DND-41 (cell line): ENCODE results near the gene SLC35A4.
A peak's percentile ranks its signal among the peaks of the same experiment; 100 is the strongest.

ENCODE experiments used
- ATAC-seq: fragments of 200-7000 bp; cut with Tn5 transposase; 3 replicates; pipeline ENCODE4 v1.9.1; 2021; ENCODE audit warnings: low read depth; ENCODE audit not compliant: insufficient read depth
- DNase-seq: peaks from one replicate; pipeline ENCODE4 v3.0.0-alpha.2; 2020
- H2AFZ ChIP-seq: 2 replicates; pipeline ENCODE4 v1.6.0; 2012; ENCODE audit warnings: low read depth, low read length
- H3K27ac ChIP-seq: 2 replicates; pipeline ENCODE4 v1.5.1; 2012; ENCODE audit warnings: low read length, inconsistent platforms
- H3K27me3 ChIP-seq: fragments of 200-600 bp; sonication (generic); 2 replicates; pipeline ENCODE4 v1.6.0; 2012; ENCODE audit warnings: low read length, mild to moderate bottlenecking, inconsistent platforms; ENCODE audit not compliant: insufficient read depth, poor library complexity
- H3K36me3 ChIP-seq: 2 replicates; pipeline ENCODE4 v1.5.1; 2012; ENCODE audit warnings: low read length, inconsistent platforms; ENCODE audit not compliant: insufficient read depth
- H3K4me1 ChIP-seq: 2 replicates; pipeline ENCODE4 v1.5.1; 2012; ENCODE audit warnings: mild to moderate bottlenecking, low read length; ENCODE audit not compliant: insufficient read depth
- H3K4me2 ChIP-seq: 2 replicates; pipeline ENCODE4 v1.6.0; 2012; ENCODE audit warnings: mild to moderate bottlenecking, moderate library complexity, low read length, inconsistent platforms; ENCODE audit not compliant: insufficient read depth
- H3K4me3 ChIP-seq, 2 experiments: fragments of 200-600 bp in 1 of 2; shearing (Covaris generic) in 1 of 2; 2 replicates each; pipeline ENCODE4 v1.5.1; 2012 to 2016; ENCODE audit warnings: inconsistent platforms in 2 of 2, low read length in 2 of 2, mild to moderate bottlenecking in 2 of 2, low read depth in 1 of 2, moderate library complexity in 1 of 2
- H3K79me2 ChIP-seq: 2 replicates; pipeline ENCODE4 v1.6.0; 2012; ENCODE audit warnings: low read length, inconsistent platforms; ENCODE audit not compliant: insufficient read depth
- H3K9ac ChIP-seq: 2 replicates; pipeline ENCODE4 v1.6.0; 2012; ENCODE audit warnings: low read depth, mild to moderate bottlenecking, inconsistent platforms, low read length, moderate library complexity
- H3K9me3 ChIP-seq: 2 replicates; pipeline ENCODE4 v1.5.1; 2012; ENCODE audit warnings: low read length, moderate library complexity, mild to moderate bottlenecking, inconsistent platforms; ENCODE audit not compliant: insufficient read depth, severe bottlenecking
- H4K20me1 ChIP-seq: 2 replicates; pipeline ENCODE4 v1.6.0; 2012; ENCODE audit warnings: low read length; ENCODE audit not compliant: insufficient read depth
- EZH2 ChIP-seq: IDR thresholded peaks from 3 replicates; pipeline ENCODE4 v1.6.1; 2012; ENCODE audit warnings: borderline replicate concordance, low read depth, mild to moderate bottlenecking, moderate library complexity, low read length, inconsistent platforms; ENCODE audit not compliant: severe bottlenecking
- TF ChIP-seq, protein P1 (sequence below): IDR thresholded peaks from 2 replicates; pipeline ENCODE4 v1.5.1; 2012; ENCODE audit warnings: borderline replicate concordance, low read length, moderate library complexity, mild to moderate bottlenecking; ENCODE audit not compliant: poor library complexity, severe bottlenecking; ENCODE audit errors: extremely low read depth

The SLC35A4 gene

DNA sequence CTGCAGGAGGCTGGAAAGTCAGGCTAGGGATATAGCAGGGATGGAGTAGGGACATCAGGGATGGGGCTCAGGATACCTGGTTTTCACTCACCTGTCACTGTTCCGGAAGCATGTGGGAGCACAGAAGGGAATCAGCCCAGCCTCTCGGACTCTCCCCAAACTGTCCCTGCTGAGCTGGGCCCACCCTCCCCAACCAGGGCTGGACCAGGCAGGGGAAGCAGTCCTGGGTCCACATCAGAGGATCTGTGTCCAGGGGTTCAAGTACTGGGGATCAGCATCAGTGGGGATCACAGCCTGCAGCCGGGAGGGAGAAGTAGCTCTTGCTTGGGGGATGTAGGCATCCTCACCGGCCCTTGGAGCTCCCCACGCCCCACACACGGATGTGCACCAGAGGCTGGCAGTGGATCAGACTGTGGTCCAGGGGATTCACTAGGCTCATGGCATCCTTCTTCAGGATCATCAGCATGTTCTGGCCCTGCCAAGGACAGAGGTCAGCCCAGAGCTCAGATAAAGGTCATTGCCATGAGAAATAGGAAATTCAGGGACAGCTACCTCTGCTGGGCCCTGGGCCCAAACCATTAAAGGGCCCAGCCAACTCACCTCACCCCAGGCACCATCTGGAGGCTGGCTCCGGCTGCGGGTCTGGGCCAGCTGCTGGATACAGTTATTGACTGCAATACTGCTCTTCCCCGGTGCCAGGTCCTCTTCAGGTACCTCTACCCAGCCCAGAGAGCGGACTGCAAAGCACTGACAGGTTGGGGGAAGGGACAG is 2.7 kb upstream of the SLC35A4 start:
- Histone ChIP-seq H3K9me3 (no peaks in the 10 kb centered on the region), H4K20me1 (no peaks in the 10 kb centered on the region), H3K36me3 (peaks cover 47% of the 10 kb centered on the region), H3K9ac (no peak overlapping the region), H3K79me2 (peaks cover 40% of the 10 kb centered on the region), H3K4me3 (no peak overlapping the region), H3K27ac (no peak overlapping the region), H3K4me1 (peaks cover 54% of the 10 kb centered on the region), H2AFZ (no peak overlapping the region), H3K4me2 (peak overlapping the region; percentile 33), H3K27me3 (no peaks in the 10 kb centered on the region)
- TF ChIP-seq EZH2 = no peak
- TF ChIP-seq, protein P1, sequence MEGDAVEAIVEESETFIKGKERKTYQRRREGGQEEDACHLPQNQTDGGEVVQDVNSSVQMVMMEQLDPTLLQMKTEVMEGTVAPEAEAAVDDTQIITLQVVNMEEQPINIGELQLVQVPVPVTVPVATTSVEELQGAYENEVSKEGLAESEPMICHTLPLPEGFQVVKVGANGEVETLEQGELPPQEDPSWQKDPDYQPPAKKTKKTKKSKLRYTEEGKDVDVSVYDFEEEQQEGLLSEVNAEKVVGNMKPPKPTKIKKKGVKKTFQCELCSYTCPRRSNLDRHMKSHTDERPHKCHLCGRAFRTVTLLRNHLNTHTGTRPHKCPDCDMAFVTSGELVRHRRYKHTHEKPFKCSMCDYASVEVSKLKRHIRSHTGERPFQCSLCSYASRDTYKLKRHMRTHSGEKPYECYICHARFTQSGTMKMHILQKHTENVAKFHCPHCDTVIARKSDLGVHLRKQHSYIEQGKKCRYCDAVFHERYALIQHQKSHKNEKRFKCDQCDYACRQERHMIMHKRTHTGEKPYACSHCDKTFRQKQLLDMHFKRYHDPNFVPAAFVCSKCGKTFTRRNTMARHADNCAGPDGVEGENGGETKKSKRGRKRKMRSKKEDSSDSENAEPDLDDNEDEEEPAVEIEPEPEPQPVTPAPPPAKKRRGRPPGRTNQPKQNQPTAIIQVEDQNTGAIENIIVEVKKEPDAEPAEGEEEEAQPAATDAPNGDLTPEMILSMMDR = no peak
- DNase-seq = no peak
- ATAC-seq = no peak

DNA sequence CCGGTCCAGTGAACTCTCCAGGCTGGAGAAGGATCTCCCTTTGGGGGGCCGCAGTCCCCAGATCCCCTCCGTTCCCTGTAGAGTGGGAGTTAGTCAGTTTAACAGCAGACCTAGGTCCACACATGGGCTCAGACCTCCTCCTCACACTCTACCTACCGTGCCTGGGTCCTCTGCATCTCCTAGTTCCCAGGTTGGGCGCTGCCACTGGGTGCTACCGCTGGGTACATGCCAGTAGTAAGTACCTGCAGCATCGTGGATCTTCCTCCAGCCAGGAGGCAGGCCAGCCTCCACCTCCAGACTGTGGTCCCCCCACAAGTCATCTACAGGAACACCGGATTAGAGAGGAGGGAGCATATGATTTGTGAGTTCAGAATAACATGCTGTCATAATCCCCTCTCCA is 1.0 kb upstream of the SLC35A4 start:
- H3K27me3 ChIP-seq = no peaks in the 10 kb centered on the region
- 0 out of 2 replicates have a peak, but pooled peaks cover 5% of the 10 kb centered on the region for H4K20me1 ChIP-seq
- peak overlapping the region; percentile 86 for H2AFZ ChIP-seq
- peaks cover 39% of the 10 kb centered on the region for H3K79me2 ChIP-seq
- peaks cover 52% of the 10 kb centered on the region for H3K36me3 ChIP-seq
- no peaks in the 10 kb centered on the region for H3K9me3 ChIP-seq
- peak overlapping the region; percentile 83 for H3K4me2 ChIP-seq
- H3K4me3 ChIP-seq = peak overlapping the region; percentile 67 to 75; a peak in 3 of 4 replicates
- peak overlapping the region; percentile 88 for H3K9ac ChIP-seq
- TF ChIP-seq EZH2 = no peak
- TF ChIP-seq, protein P1 = no peak
- H3K27ac ChIP-seq = peak overlapping the region; percentile 79
- ATAC-seq = no peak
- H3K4me1 ChIP-seq = peaks cover 44% of the 10 kb centered on the region
- DNase-seq = no peak

DNA sequence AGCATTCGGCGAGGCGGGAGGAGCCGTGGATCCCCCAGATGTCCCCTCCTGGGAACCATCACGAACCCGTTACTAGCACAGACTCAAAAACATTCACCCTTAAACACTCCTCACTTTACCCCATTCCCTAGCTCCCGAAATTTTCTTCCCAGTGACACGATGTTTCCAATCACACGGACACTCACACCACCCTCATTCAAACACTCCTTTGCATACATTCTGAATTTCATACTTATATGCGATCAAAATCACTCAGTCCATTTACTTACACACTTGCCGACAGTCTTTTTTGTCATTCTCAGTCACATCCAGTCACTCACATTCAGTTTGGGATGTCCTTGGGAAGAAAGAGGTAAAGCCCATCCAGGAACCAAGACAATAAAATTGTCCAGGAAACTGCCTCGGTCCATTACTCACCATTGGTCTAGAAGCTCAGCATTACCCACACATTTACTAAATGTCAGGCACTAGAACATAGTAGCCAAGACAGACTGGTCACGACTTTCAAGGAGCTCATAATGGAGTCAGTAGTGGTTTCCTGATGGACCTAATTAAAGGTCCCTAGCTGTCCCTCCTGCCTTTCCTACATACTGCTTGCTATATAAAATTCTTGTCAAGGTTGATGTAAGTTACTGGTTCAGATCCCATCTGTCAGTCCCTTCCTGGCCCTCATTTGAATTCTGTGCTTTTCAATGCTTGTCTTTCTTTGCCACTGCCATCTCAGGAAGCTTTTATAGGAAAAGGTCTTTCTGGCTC is 574 bp downstream of the SLC35A4 start:
- Histone ChIP-seq H3K27ac (peak overlapping the region; percentile 79), H3K9me3 (no peaks in the 10 kb centered on the region), H3K79me2 (peaks cover 39% of the 10 kb centered on the region), H3K4me2 (peak overlapping the region; percentile 83), H2AFZ (peak overlapping the region; percentile 86), H3K9ac (peak overlapping the region; percentile 88), H3K36me3 (peaks cover 56% of the 10 kb centered on the region), H3K27me3 (no peaks in the 10 kb centered on the region), H3K4me1 (peaks cover 44% of the 10 kb centered on the region), H3K4me3 (peak overlapping the region; percentile 67 to 75), H4K20me1 (0 out of 2 replicates have a peak, but pooled peaks cover 5% of the 10 kb centered on the region)
- DNase-seq (no peak), ATAC-seq (no peak; the same call in 1 of the 3 replicates)
- TF ChIP-seq EZH2 = no peak
- TF ChIP-seq, protein P1 = no peak
